Naive thymus-derived CD8-positive, alpha-beta T cell (primary cell): ENCODE results near the gene PNRC1. TPM values are rescaled to one million over a fixed set of nuclear protein-coding genes. Genes with fewer than 3 reads are reported as not detected.

Experiments
- ATAC-seq, 2 donors: fragments of 150-1000 bp; cut with Tn5 transposase in 1 of 2; sonication (Bioruptor Pico), chemical (Tn5 transposase) in 1 of 2; 1 replicate in 1 of 2; 2 replicates in 1 of 2; pipeline ENCODE4 v1.10.0; 2021; ENCODE audit warnings: mild to moderate bottlenecking in 2 of 2, moderate library complexity in 2 of 2
- POLR2A ChIA-PET: fragments of 350-600 bp; sonication (Branson Sonifier 250); formaldehyde crosslinking; loops from one replicate; lab custom pipeline; 2021; ENCODE audit warnings: antibody characterized with exemption; lab: Charles Lee
- DNase-seq, 10 donors: peaks; one replicate each; pipeline versions ENCODE4 v3.0.0 to v3.0.0-alpha.2; 2020 to 2022
- H3K27ac Mint-ChIP-seq, 10 donors: one replicate each; pipeline ENCODE4 v1.8.0; 2020 to 2022; ENCODE audit warnings: mild to moderate bottlenecking in 10 of 10, mixed read lengths in 10 of 10, moderate library complexity in 4 of 10, inconsistent platforms in 1 of 10
- H3K27me3 Mint-ChIP-seq, 5 donors: one replicate each; pipeline ENCODE4 v1.8.0; 2021 to 2022; ENCODE audit warnings: mixed read lengths in 5 of 5
- H3K36me3 Mint-ChIP-seq, 3 donors: one replicate each; pipeline ENCODE4 v1.8.0; 2020 to 2022; ENCODE audit warnings: mixed read lengths in 3 of 3, mild to moderate bottlenecking in 2 of 3, inconsistent platforms in 1 of 3
- H3K4me1 Mint-ChIP-seq, 4 donors: one replicate each; pipeline ENCODE4 v1.8.0; 2021 to 2022; ENCODE audit warnings: mixed read lengths in 4 of 4
- H3K4me3 Mint-ChIP-seq, 10 donors: one replicate each; pipeline ENCODE4 v1.8.0; 2020 to 2022; ENCODE audit warnings: mild to moderate bottlenecking in 10 of 10, mixed read lengths in 10 of 10, moderate library complexity in 6 of 10, inconsistent platforms in 1 of 10
- H3K9me3 Mint-ChIP-seq, 9 donors: one replicate each; pipeline ENCODE4 v1.8.0; 2020 to 2022; ENCODE audit warnings: mixed read lengths in 9 of 9, mild to moderate bottlenecking in 3 of 9, inconsistent platforms in 1 of 9, moderate library complexity in 1 of 9
- polyA plus RNA-seq, 3 donors: library from polyadenylated mRNA; unstranded; fragments of 300-500 nt; fragmentation: Illumina TruSeq; gene quantifications; one replicate each; pipeline ENCODE4 v1.2.3, GENCODE V29; 2021
- total RNA-seq, 8 experiments: library from RNA in 2 of 8; stranded (reverse) in 2 of 8; gene quantifications; one replicate each; pipeline ENCODE4 v1.2.3 and lab custom pipeline; 2021 to 2026

Gene PNRC1
- total and polyA plus RNA-seq, 5 experiments from 2014 or later = 561 to 737 (median 645) TPM

DNA sequence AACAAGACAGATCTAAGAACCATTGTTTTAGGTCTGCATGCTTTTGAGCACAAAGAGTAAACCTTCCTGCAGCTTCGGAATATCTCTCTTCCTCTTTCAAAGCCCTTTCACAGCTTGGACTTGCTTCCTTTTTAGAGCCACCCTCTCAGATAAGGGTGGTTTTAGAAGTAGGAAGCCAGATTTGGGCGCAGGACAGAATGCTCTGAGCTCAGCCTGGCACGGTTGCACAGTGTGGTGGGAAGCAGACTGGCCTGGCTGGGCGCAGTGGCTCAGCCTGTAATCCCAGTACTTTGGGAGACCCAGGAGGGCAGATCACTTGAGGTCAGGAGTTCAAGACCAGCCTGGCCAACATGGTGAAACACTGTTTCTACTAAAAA, 35.6 kb upstream of the PNRC1 start:
- peaks cover 0 to 5% (median 0%) of the 10 kb centered on the region in 3 donors for H3K36me3 Mint-ChIP-seq
- H3K27me3 Mint-ChIP-seq = no peaks in the 10 kb centered on the region
- POLR2A ChIA-PET = interaction anchor here (0.7 kb wide), 3 partner anchors 17 to 1538 kb away, joined by 3 read pairs; no protein-coding TSS in a partner anchor
- no peak overlapping the region for H3K4me3 Mint-ChIP-seq
- no peak for DNase-seq
- H3K27ac Mint-ChIP-seq = no peak overlapping the region
- no peak for ATAC-seq
- peaks cover 0 to 5% (median 2%) of the 10 kb centered on the region in 9 donors for H3K9me3 Mint-ChIP-seq
- peaks cover 4 to 16% (median 6%) of the 10 kb centered on the region in 4 donors for H3K4me1 Mint-ChIP-seq

DNA sequence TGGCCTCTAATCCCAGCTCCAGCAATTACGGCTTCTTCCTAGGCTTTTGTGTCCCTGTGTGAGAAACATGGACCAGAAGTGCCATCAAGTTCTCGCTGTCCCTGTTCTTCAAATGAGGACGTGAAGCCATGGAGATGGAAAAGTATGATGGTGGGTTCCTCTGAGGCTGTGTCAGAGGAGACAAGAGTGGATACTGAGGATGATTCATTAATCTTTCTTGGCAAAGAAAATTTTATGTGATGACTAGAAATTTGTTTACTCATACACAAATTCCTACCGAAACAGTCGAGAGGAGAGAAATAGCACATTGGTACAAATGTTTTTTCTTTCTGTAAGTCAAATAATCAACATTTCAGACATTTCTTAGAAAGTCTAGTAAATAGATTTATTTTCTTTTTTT, 35.0 kb upstream of the PNRC1 start:
- Mint-ChIP-seq H3K36me3 (peaks cover 0 to 4% (median 0%) of the 10 kb centered on the region in 3 donors), H3K9me3 (peaks cover 0 to 3% (median 0%) of the 10 kb centered on the region in 9 donors), H3K27ac (no peak overlapping the region), H3K4me3 (no peak overlapping the region), H3K4me1 (peaks cover 4 to 19% (median 8%) of the 10 kb centered on the region in 4 donors), H3K27me3 (no peaks in the 10 kb centered on the region)
- no peak for DNase-seq
- POLR2A ChIA-PET = no interaction called here
- no peak for ATAC-seq

DNA sequence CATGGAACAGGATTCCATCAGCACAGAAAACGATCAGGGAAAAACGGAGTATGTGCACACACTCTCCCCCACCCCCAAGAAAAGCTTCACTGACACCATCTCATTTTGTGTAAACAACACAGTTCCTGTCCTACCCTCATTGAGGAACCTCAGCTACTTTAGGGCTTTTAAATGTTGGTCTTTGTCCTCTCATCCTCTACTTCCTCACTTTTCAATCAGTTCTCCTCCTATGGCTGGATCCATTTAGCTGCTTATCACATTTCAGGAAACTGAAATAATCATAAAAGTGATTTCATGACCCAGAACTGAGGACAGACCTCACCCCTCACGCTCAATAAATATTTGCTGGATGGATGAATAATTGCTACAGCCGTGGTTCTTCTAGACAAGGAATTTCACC, 33.1 kb upstream of the PNRC1 start:
- no peak for DNase-seq
- H3K4me1 Mint-ChIP-seq = peaks cover 7 to 34% (median 14%) of the 10 kb centered on the region in 4 donors
- no peak overlapping the region for H3K27ac Mint-ChIP-seq
- no peak for ATAC-seq
- no peaks in the 10 kb centered on the region for H3K36me3 Mint-ChIP-seq
- POLR2A ChIA-PET = interaction anchor here (1.0 kb wide), 1 partner anchor 33 kb away, joined by 3 read pairs; the partner anchor contains the start of gene PNRC1
- H3K27me3 Mint-ChIP-seq = no peaks in the 10 kb centered on the region
- H3K4me3 Mint-ChIP-seq = no peak overlapping the region
- H3K9me3 Mint-ChIP-seq = no peaks in the 10 kb centered on the region

DNA sequence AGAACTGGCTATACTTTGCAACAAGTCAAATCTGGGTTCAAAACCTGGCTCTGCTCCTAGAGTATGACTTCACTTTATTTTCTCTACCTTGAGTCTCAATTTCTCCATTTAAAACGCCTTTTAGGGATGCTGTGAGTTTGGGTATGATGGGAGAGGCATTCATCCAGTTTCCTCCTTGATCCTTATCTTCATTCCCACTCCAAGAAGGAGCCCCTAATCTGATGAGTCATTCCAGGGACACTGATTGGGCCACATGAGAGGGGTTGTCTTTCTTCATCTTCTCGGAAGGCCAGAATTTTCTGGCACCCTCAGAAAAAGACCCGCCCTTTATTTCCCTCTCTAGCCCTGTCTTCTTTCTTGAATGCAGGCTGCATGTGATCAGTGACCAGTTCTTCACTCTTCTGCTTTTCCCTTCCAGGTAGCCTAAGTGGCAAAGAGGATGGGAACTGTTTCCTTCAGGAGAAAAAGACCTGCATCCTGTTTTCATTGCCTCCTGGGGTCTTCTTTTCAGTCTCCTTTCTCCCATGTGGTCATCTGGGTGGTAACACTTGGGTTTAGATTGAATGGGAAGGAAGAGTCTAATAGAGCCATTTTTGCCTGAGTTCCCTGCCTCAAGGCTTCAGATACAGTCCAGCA, 32.1 kb upstream of the PNRC1 start:
- no peaks in the 10 kb centered on the region for H3K36me3 Mint-ChIP-seq
- ATAC-seq (no peak), DNase-seq (no peak)
- POLR2A ChIA-PET = no interaction called here
- H3K27me3 Mint-ChIP-seq = no peaks in the 10 kb centered on the region
- H3K9me3 Mint-ChIP-seq = no peaks in the 10 kb centered on the region
- peaks cover 4 to 29% (median 10%) of the 10 kb centered on the region in 4 donors for H3K4me1 Mint-ChIP-seq
- H3K4me3 Mint-ChIP-seq = no peak overlapping the region
- peak overlapping the region in 1 of 10 donors; percentile 8 for H3K27ac Mint-ChIP-seq

DNA sequence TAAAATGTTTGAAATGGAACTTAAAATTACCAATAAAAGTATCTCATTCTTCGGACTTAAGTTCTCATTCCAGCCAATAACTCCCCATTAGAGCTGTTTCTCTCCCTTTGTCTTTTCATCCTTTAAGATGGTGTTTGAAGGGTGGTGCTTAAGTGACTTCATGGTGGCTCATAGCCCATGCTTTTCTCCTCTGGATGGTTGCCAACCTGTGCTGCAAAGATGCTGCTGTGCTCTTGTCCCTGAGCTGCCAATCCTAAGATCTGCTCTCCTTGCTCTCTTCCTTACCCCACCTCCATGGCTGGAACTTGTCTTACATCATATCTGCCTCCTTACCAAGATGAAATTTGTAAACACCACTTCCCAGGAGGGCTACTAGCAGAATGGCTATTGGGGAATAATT, 31.6 kb upstream of the PNRC1 start:
- Mint-ChIP-seq H3K9me3 (peaks cover 0 to 2% (median 0%) of the 10 kb centered on the region in 9 donors), H3K36me3 (no peaks in the 10 kb centered on the region), H3K27ac (peak overlapping the region in 2 of 10 donors; percentile 8 to 38), H3K4me1 (peaks cover 4 to 29% (median 10%) of the 10 kb centered on the region in 4 donors), H3K4me3 (no peak overlapping the region), H3K27me3 (no peaks in the 10 kb centered on the region)
- DNase-seq (no peak), ATAC-seq (no peak)
- POLR2A ChIA-PET = no interaction called here

DNA sequence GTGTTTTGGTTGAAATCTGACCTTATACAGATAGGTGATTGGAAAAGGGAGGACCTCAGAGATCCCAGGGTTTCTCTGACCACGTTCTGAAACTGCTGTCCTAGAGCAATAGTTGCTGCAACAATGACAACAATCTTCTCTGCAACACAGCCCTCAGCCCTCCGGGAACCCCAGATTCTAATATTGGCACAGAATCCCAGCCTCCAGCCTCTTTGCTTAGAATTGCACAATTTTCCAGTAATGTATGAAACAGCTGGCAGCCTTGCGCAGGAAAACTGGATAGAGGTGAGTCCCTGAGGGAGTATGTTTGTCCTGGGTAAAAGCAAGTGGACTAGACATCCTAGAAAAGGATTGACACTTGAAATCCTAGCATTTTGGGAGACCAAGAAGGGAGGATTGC, 30.4 kb upstream of the PNRC1 start:
- no peak overlapping the region for H3K4me3 Mint-ChIP-seq
- POLR2A ChIA-PET = interaction anchor here (0.8 kb wide), 1 partner anchor 31 kb away, joined by 3 read pairs; the partner anchor contains the start of gene PNRC1
- H3K4me1 Mint-ChIP-seq = peaks cover 4 to 23% (median 10%) of the 10 kb centered on the region in 4 donors
- no peaks in the 10 kb centered on the region for H3K27me3 Mint-ChIP-seq
- peaks cover 0 to 4% (median 0%) of the 10 kb centered on the region in 9 donors for H3K9me3 Mint-ChIP-seq
- DNase-seq = no peak
- ATAC-seq = no peak
- peak overlapping the region in 2 of 10 donors; percentile 37 to 43 for H3K27ac Mint-ChIP-seq
- H3K36me3 Mint-ChIP-seq = no peaks in the 10 kb centered on the region

DNA sequence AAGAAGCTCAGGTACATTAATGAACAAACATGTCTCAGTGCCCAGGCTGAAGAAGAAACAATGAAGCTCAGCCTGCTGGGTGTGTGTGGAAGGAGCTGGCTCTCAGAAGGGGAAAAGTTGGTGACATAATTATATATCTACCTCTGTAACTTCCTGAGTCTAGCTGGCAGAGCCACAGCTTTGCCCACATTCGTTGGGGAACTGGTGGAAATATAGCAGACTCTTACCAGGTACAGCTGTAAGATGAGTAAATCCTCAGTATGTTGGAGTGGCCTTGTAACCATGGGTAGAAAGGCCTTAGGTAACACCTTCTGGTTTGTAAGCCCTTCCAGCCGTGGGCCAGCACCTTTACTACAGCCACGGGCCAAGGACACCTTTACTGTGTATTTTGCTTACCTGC, 29.9 kb upstream of the PNRC1 start:
- ATAC-seq (no peak), DNase-seq (no peak)
- no peaks in the 10 kb centered on the region for H3K27me3 Mint-ChIP-seq
- POLR2A ChIA-PET = interaction anchor here (0.8 kb wide), 1 partner anchor 30 kb away, joined by 3 read pairs; the partner anchor contains the start of gene PNRC1
- no peaks in the 10 kb centered on the region for H3K36me3 Mint-ChIP-seq
- H3K4me3 Mint-ChIP-seq = no peak overlapping the region
- peaks cover 0 to 4% (median 0%) of the 10 kb centered on the region in 9 donors for H3K9me3 Mint-ChIP-seq
- peak overlapping the region in 3 of 10 donors; percentile 33 to 43 (median 37) for H3K27ac Mint-ChIP-seq
- peaks cover 4 to 23% (median 10%) of the 10 kb centered on the region in 4 donors for H3K4me1 Mint-ChIP-seq

DNA sequence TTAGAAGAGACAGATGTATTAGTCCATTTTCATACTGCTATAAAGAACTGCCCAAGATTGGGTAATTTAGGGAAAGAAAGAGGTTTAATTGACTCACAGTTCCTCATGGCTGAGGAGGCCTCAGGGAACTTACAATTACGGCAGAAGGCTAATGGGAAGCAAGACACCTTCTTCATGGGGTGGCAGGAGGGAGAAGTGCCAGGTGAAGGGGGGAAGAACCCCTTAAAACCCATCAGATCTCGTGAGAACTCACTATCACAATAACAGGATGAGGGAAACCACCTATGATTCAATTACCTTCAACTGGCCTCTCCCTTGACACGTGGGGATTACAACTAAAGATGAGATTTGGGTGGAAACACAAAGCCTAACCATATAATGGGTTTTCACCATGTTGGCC, 28.9 kb upstream of the PNRC1 start:
- H3K4me1 Mint-ChIP-seq = peaks cover 4 to 23% (median 10%) of the 10 kb centered on the region in 4 donors
- H3K4me3 Mint-ChIP-seq = no peak overlapping the region
- POLR2A ChIA-PET = interaction anchor here (0.9 kb wide), 1 partner anchor 27 kb away, joined by 3 read pairs; no protein-coding TSS in a partner anchor
- H3K27ac Mint-ChIP-seq = peak overlapping the region in 6 of 10 donors; percentile 0 to 77 (median 48)
- peak in 1 of 10 donors; percentile 9 for DNase-seq
- peaks cover 0 to 4% (median 0%) of the 10 kb centered on the region in 9 donors for H3K9me3 Mint-ChIP-seq
- peak in 1 of 2 donors; percentile 27 for ATAC-seq
- no peaks in the 10 kb centered on the region for H3K36me3 Mint-ChIP-seq
- no peaks in the 10 kb centered on the region for H3K27me3 Mint-ChIP-seq

DNA sequence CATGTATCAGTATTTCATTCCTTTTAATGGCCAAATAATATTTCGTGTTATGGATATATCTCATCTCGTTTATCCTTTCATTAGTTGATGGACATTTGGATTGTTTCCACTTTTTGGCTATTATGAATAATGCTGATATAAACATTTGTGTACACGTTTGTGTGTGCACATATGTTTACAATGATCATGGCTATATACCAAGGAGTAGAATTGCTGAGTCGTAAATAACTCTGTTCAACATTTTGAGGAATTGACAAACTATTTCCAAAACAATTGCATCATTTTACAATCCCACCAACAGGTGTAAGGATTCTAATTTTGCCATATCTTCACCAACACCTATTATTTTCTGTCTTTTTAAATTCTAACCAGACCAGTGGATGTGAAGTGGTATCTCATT, 26.3 kb upstream of the PNRC1 start:
- H3K4me1 Mint-ChIP-seq = peaks cover 4 to 19% (median 10%) of the 10 kb centered on the region in 4 donors
- ATAC-seq (no peak), DNase-seq (no peak)
- H3K9me3 Mint-ChIP-seq = peaks cover 0 to 4% (median 0%) of the 10 kb centered on the region in 9 donors
- H3K36me3 Mint-ChIP-seq = no peaks in the 10 kb centered on the region
- peak overlapping the region in 1 of 10 donors; percentile 25 for H3K27ac Mint-ChIP-seq
- POLR2A ChIA-PET = no interaction called here
- no peak overlapping the region for H3K4me3 Mint-ChIP-seq
- H3K27me3 Mint-ChIP-seq = no peaks in the 10 kb centered on the region

DNA sequence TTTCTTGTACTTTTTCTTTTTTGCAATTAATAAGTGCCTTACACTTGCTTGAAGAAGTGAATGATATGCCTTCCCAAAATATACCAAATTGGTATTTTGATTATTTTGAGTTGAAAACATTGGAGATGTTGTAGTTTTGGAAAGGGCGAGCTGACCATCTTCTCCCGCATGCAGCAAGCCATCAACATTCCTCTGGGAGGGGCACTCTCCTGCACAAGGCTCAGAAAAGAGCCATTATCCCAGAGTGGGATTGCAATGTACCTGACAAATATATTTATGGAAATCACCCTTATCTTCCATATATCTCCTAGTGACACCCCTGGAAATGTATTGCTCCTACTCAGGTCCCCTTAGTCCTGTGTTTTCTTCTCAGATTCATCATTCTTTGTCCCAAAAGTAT, 22.8 kb upstream of the PNRC1 start:
- ATAC-seq (no peak), DNase-seq (no peak)
- Mint-ChIP-seq H3K27ac (no peak overlapping the region), H3K36me3 (no peaks in the 10 kb centered on the region), H3K27me3 (no peaks in the 10 kb centered on the region), H3K4me3 (no peak overlapping the region), H3K4me1 (no peaks in the 10 kb centered on the region), H3K9me3 (peaks cover 0 to 4% (median 0%) of the 10 kb centered on the region in 9 donors)
- POLR2A ChIA-PET = no interaction called here

DNA sequence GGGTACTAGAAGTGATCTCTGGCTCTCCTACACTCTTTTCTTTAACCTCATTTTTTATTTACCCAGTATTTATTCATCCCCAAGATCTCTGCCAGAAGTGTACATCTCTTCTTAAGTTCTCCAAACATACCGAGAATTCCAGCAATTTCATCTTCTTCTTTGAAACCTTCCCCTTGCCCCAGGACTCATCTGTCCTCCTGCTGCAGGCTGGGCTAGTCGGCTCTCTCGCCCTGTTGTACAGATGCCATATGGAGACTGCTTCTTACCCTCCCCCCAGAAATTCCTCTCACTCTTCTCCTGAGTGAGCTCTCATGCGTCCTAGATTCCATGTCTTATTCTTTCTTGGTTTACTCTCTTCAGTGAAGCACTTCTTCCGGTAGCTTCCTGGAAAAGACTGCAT, 21.9 kb upstream of the PNRC1 start:
- H3K4me3 Mint-ChIP-seq = no peak overlapping the region
- ATAC-seq (no peak), DNase-seq (no peak)
- POLR2A ChIA-PET = no interaction called here
- no peaks in the 10 kb centered on the region for H3K36me3 Mint-ChIP-seq
- no peak overlapping the region for H3K27ac Mint-ChIP-seq
- H3K27me3 Mint-ChIP-seq = no peaks in the 10 kb centered on the region
- peaks cover 0 to 4% (median 0%) of the 10 kb centered on the region in 9 donors for H3K9me3 Mint-ChIP-seq
- no peaks in the 10 kb centered on the region for H3K4me1 Mint-ChIP-seq

DNA sequence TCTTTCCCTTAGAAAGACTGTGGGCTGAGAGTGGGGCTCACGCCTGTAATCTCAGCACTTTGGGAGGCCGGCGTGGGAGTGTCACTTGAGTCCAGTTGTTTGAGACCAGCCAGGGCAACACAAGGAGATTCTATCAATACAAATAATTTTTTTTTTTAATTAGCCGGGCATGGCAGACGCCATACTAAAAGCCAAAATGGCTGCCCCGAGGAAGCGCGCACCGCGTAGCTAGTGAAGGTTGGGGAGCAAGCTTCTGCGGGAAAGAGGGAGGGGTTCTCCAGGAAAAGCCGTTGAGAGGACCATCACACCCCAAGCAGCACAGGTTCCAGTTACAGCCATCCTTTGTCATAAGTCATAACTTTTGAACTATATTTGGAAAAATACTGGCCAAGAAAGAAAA, 21.3 kb upstream of the PNRC1 start:
- Mint-ChIP-seq H3K4me1 (no peaks in the 10 kb centered on the region), H3K36me3 (no peaks in the 10 kb centered on the region), H3K9me3 (peaks cover 0 to 4% (median 0%) of the 10 kb centered on the region in 9 donors), H3K27me3 (no peaks in the 10 kb centered on the region), H3K4me3 (no peak overlapping the region), H3K27ac (no peak overlapping the region)
- DNase-seq (no peak), ATAC-seq (no peak)
- POLR2A ChIA-PET = no interaction called here

DNA sequence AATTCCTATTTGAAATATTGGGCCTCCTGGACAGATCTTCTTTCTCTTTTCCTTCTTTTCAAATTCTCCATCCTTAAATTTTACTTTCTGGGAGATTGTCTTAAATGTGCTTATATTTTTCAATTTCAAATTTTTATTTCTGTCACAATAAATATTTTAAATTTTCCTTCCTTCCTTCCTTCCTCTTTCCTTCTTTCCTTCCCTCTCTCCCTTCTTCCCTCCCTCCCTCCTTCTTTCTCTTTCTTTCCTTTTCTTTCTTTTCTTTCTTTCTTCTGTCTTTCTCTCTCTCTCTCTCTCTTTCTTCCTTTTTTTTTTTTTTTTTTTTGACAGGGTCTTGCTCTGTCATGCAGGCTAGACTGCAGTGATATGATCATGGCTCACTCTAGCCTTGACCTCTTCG, 16.7 kb upstream of the PNRC1 start:
- Mint-ChIP-seq H3K36me3 (no peaks in the 10 kb centered on the region), H3K27ac (no peak overlapping the region), H3K27me3 (peaks cover 0 to 3% (median 0%) of the 10 kb centered on the region in 5 donors), H3K9me3 (no peaks in the 10 kb centered on the region), H3K4me3 (no peak overlapping the region), H3K4me1 (no peaks in the 10 kb centered on the region)
- no peak for DNase-seq
- POLR2A ChIA-PET = no interaction called here
- ATAC-seq = no peak
